HepG2 (cell line): ENCODE data around the gene ITGB3. TPM values are rescaled to one million over a fixed set of nuclear protein-coding genes. Genes with fewer than 3 reads are reported as not detected.

Source experiments
- ATAC-seq: fragments of 200-7000 bp; cut with Tn5 transposase; 3 replicates; pipeline ENCODE4 v1.9.1; 2020; ENCODE audit warnings: mild to moderate bottlenecking, moderate library complexity
- BruUV-seq: library from RNA; stranded (reverse); fragments of 400-500 nt; replicated peaks from 2 replicates; lab custom pipeline; 2021; lab: Mats Ljungman, UMichigan
- CTCF ChIA-PET: fragments of 300-600 bp; formaldehyde crosslinking; extraction: SDS; loops from one replicate; lab custom pipeline; 2021; ENCODE audit warnings: low total read pairs, inconsistent platforms, low intra/inter-chr PET ratio; lab: Yijun Ruan, JAX
- POLR2A ChIA-PET: fragments of 350-600 bp; sonication (Branson Sonifier 250); formaldehyde crosslinking; loops from one replicate; lab custom pipeline; 2020; ENCODE audit warnings: antibody characterized with exemption, inconsistent platforms; lab: Yijun Ruan, JAX
- DNase-seq: peaks from one replicate; pipeline ENCODE4 v3.0.0-alpha.2; 2015; ENCODE audit warnings: low spot score
- FAIRE-seq: peaks from 3 replicates; lab custom pipeline; 2011; peaks lifted over from hg19 to GRCh38; lab: Jason Lieb, UNC
- H2AFZ ChIP-seq: one replicate; pipeline ENCODE4 v1.6.1; 2011; ENCODE audit warnings: low read length, inconsistent platforms
- H3K27ac ChIP-seq: fragments of 300-600 bp; 3 replicates; pipeline ENCODE4 v1.8.0; 2011; ENCODE audit warnings: mixed run types, mild to moderate bottlenecking, mixed read lengths, low read length, inconsistent platforms; ENCODE audit not compliant: insufficient read depth; ENCODE audit errors: extremely low read length
- H3K27me3 ChIP-seq, 2 experiments: fragments of 200-600 bp in 1 of 2; 2 replicates in 1 of 2; 3 replicates in 1 of 2; pipeline versions ENCODE4 v1.6.0 to v1.8.0; 2011; ENCODE audit warnings: low read length in 2 of 2, mild to moderate bottlenecking in 2 of 2, moderate library complexity in 2 of 2, inconsistent platforms in 1 of 2; ENCODE audit not compliant: insufficient read depth in 2 of 2, control insufficient read depth in 1 of 2
- H3K36me3 ChIP-seq, 2 experiments: fragments of 200-600 bp in 1 of 2; replicated peaks in 1 of 2; 2 replicates in 1 of 2; 3 replicates in 1 of 2; pipeline versions ENCODE4 v1.5.1 to v1.8.0; 2011; ENCODE audit warnings: low read length in 2 of 2, inconsistent platforms in 1 of 2; ENCODE audit not compliant: insufficient read depth in 2 of 2, control insufficient read depth in 1 of 2
- H3K4me1 ChIP-seq: 2 replicates; pipeline ENCODE4 v1.5.1; 2012; ENCODE audit warnings: low read length, inconsistent platforms; ENCODE audit not compliant: insufficient read depth
- H3K4me2 ChIP-seq: 2 replicates; pipeline ENCODE4 v1.6.0; 2011; ENCODE audit warnings: low read depth, low read length, inconsistent platforms
- H3K4me3 ChIP-seq, 3 experiments: fragments of 200-600 bp in 1 of 3; sonication (generic), shearing (Covaris generic) in 1 of 3; replicated peaks in 1 of 3; 2 replicates each; pipeline ENCODE4 v1.5.1; 2011 to 2016; ENCODE audit warnings: low read length in 3 of 3, inconsistent platforms in 2 of 3, low read depth in 2 of 3, mild to moderate bottlenecking in 2 of 3, control low read depth in 1 of 3, mixed read lengths in 1 of 3; ENCODE audit not compliant: insufficient read depth in 1 of 3
- H3K79me2 ChIP-seq: one replicate; pipeline ENCODE4 v1.6.1; 2011; ENCODE audit warnings: low read length, inconsistent platforms; ENCODE audit not compliant: insufficient read depth
- H3K9ac ChIP-seq: 2 replicates; pipeline ENCODE4 v1.6.0; 2011; ENCODE audit warnings: mild to moderate bottlenecking, low read depth, low read length, inconsistent platforms; ENCODE audit not compliant: insufficient read depth
- H3K9me3 ChIP-seq: 2 replicates; pipeline ENCODE4 v1.5.1; 2012; ENCODE audit warnings: mild to moderate bottlenecking, low read length
- H4K20me1 ChIP-seq: 2 replicates; pipeline ENCODE4 v1.6.0; 2011; ENCODE audit warnings: inconsistent platforms, mild to moderate bottlenecking, low read length, moderate library complexity; ENCODE audit not compliant: insufficient read depth
- ELF3 ChIP-seq: IDR thresholded peaks from 2 replicates; pipeline ENCODE4 v1.6.1; 2016; ENCODE audit warnings: missing genetic modification reagents, missing compliant biosample characterization
- ETS1 ChIP-seq: sonication (generic); formaldehyde crosslinking; IDR thresholded peaks from 2 replicates; pipeline ENCODE4 v1.4.0; 2020; ENCODE audit warnings: missing genetic modification reagents
- GLMP ChIP-seq: sonication (generic); formaldehyde crosslinking; IDR thresholded peaks from 2 replicates; pipeline ENCODE4 v1.9.0; 2021; ENCODE audit warnings: missing genetic modification reagents, mild to moderate bottlenecking, borderline replicate concordance
- MAFK ChIP-seq, 2 experiments: IDR thresholded peaks in 1 of 2; conservative IDR thresholded peaks in 1 of 2; 2 replicates each; pipeline ENCODE4 v1.6.1; 2011; ENCODE audit warnings: improper control_type of control experiment in 2 of 2, low read length in 2 of 2
- SYNCRIP ChIP-seq: fragments of 200-400 bp; formaldehyde crosslinking; IDR thresholded peaks from 2 replicates; pipeline ENCODE4 v1.6.1; 2018; ENCODE audit warnings: mild to moderate bottlenecking, low read depth, low read length; ENCODE audit not compliant: insufficient read depth
- TAF1 ChIP-seq: sonication (generic); formaldehyde crosslinking; IDR thresholded peaks from 2 replicates; pipeline ENCODE4 v1.4.0; 2020; ENCODE audit warnings: missing genetic modification reagents
- THYN1 ChIP-seq: sonication (generic); formaldehyde crosslinking; IDR thresholded peaks from 2 replicates; pipeline ENCODE4 v1.8.1; 2023; ENCODE audit warnings: low read depth, mild to moderate bottlenecking, moderate library complexity, missing genetic modification reagents, borderline replicate concordance
- ZFP90 ChIP-seq: sonication (generic); formaldehyde crosslinking; IDR thresholded peaks from 2 replicates; pipeline ENCODE4 v1.8.0; 2022; ENCODE audit warnings: missing genetic modification reagents, mild to moderate bottlenecking, inconsistent platforms, borderline replicate concordance
- ZSCAN29 ChIP-seq: sonication (generic); formaldehyde crosslinking; conservative IDR thresholded peaks from 2 replicates; pipeline ENCODE4 v1.4.0; 2020; ENCODE audit warnings: mild to moderate bottlenecking, missing genetic modification reagents
- WGBS: methylation state at CpG from one replicate; pipeline ENCODE4 v1.1.6; 2017; ENCODE audit warnings: low lambda C conversion rate; 5-methylcytosine and 5-hydroxymethylcytosine counted together
- in situ Hi-C: cut with HindIII; loops from 2 replicates; pipeline ENCODE4 v1.10.0; 2017; ENCODE audit warnings: low pct_unique_long_range_greater_than_20kb; ENCODE audit not compliant: extremely low pct_ligation_motif_present
- intact Hi-C: fragments of 100-400 bp; cut with micrococcal nuclease; formaldehyde crosslinking; loops from one replicate; pipeline ENCODE4 v1.10.0; 2022; ENCODE audit not compliant: unreplicated experiment
- polyA plus RNA-seq, 8 experiments: library from polyadenylated mRNA; depleted of rRNA in 3 of 8; stranded (reverse) in 7 of 8; unstranded in 1 of 8; fragments of >200 nt; fragmentation: Illumina TruSeq in 4 of 8; extraction: Trizol in 4 of 8; gene quantifications; 2 replicates each; pipeline versions ENCODE4 v1.2.1 to v1.2.3, GENCODE V29; 2011 to 2016; ENCODE audit warnings: low read depth in 4 of 8, missing spikeins in 1 of 8, mixed read lengths in 1 of 8; ENCODE audit not compliant: insufficient read depth in 1 of 8
- total RNA-seq, 5 experiments: library from RNA; depleted of rRNA; stranded (reverse); fragments of >200 nt; fragmentation: Illumina TruSeq; extraction: Trizol; gene quantifications; 2 replicates each; pipeline ENCODE4 v1.2.3, GENCODE V29; 2016; ENCODE audit warnings: low read depth in 1 of 5

The ITGB3 gene
- total and polyA plus RNA-seq, 2 of the 13 experiments (the other 11 are each of a cell fraction or from before 2014, with no cell fraction given), result 0.09 to 0.31 TPM

GRCh38 chr17:47297661-47298400 is 44.2 kb downstream of the ITGB3 start (continued):
- TF ChIP-seq GLMP (CRISPR knock-in tag), result no peak
- TF ChIP-seq ZFP90, result no peak
- no peak for TF ChIP-seq THYN1
- no peak for TF ChIP-seq ETS1 (CRISPR knock-in tag)
- TF ChIP-seq ELF3, result no peak
- TF ChIP-seq SYNCRIP, result no peak

GRCh38 chr17:47298712-47299111 is 45.1 kb downstream of the ITGB3 start:
- no peak for TF ChIP-seq ZSCAN29 (CRISPR knock-in tag)
- TF ChIP-seq MAFK (conservative IDR thresholded peaks at IDR 0.05 in 1 of 2, IDR thresholded peaks at IDR 0.05 in 1 of 2; ENCODE audit: low read length in 2 of 2), result peak; percentile 40 to 70
- no peak for TF ChIP-seq TAF1 (CRISPR knock-in tag)
- FAIRE-seq (no peak), DNase-seq (no peak), ATAC-seq (no peak)
- Histone ChIP-seq H3K79me2 (no peaks in the 10 kb centered on the region), H3K27me3 (peaks cover 0 to 16% of the 10 kb centered on the region in 2 experiments; a peak in 3 of 5 replicates), H3K36me3 (no peaks in the 10 kb centered on the region), H3K4me3 (no peak overlapping the region), H2AFZ (no peak overlapping the region), H3K9ac (no peak overlapping the region), H4K20me1 (no peaks in the 10 kb centered on the region), H3K4me1 (peaks cover 17% of the 10 kb centered on the region), H3K9me3 (no peaks in the 10 kb centered on the region), H3K4me2 (no peak overlapping the region), H3K27ac (no peak overlapping the region)
- POLR2A ChIA-PET, result no interaction called here
- CTCF ChIA-PET, result no interaction called here
- 73% methylated on average over 6 of the region's 6 CpGs for WGBS
- in situ Hi-C loops (no loop called here), intact Hi-C loops (no loop called here)
- no TSS peak for BruUV-seq
